Activated T-helper 17 cell treated with anti-CD3 and anti-CD28 coated beads, Interleukin-2, amount 50 U/mL, for 72 hours (primary cell): ENCODE measurements around the gene METRNL. TPM values are rescaled to one million over a fixed set of nuclear protein-coding genes. Genes with fewer than 3 reads are reported as not detected.

Experiments
- ATAC-seq: fragments of 150-1000 bp; cut with Tn5 transposase; replicated peaks from 2 replicates; pipeline ENCODE4 v1.10.0; 2021; ENCODE audit warnings: mild to moderate bottlenecking, moderate library complexity
- H3K27ac Mint-ChIP-seq: one replicate; pipeline ENCODE4 v1.8.0; 2022; ENCODE audit warnings: mixed read lengths
- H3K27me3 Mint-ChIP-seq: one replicate; pipeline ENCODE4 v1.8.0; 2022; ENCODE audit warnings: mixed read lengths
- H3K36me3 Mint-ChIP-seq: one replicate; pipeline ENCODE4 v1.8.0; 2022; ENCODE audit warnings: low read depth, mild to moderate bottlenecking, mixed read lengths
- H3K4me1 Mint-ChIP-seq: one replicate; pipeline ENCODE4 v1.8.0; 2022; ENCODE audit warnings: mixed read lengths
- H3K4me3 Mint-ChIP-seq: one replicate; pipeline ENCODE4 v1.8.0; 2022; ENCODE audit warnings: mild to moderate bottlenecking, mixed read lengths
- H3K9me3 Mint-ChIP-seq: one replicate; pipeline ENCODE4 v1.8.0; 2022; ENCODE audit warnings: mixed read lengths
- total RNA-seq, 2 donors: library from RNA; stranded (reverse); gene quantifications; one replicate each; pipeline ENCODE4 v1.2.3, GENCODE V29; 2022

METRNL gene
- total RNA-seq, 2 donors from 2014 or later: 21.9 to 43.4 TPM

DNA sequence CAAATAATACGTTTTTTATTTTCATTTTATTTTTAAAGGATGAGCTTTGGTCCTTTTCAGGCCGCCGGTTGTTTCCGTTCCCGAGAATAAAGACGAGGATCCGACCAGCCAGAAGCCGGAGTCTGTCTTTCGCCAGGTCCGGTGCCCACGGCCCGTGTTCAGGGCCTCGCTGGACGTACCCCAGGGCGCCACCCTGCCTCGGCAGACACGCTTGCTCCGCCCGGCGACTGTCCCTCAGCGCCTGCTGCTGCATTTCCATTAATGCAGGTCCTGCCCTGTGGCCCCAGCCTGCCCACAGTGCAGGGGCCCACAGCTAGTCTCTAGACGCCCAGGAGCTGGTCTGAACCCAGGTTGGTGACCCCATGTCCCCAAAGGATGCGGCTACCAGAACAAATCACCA is 15.6 kb downstream of the METRNL start:
- H3K9me3 Mint-ChIP-seq: no peaks in the 10 kb centered on the region
- no peak overlapping the region for H3K4me3 Mint-ChIP-seq
- no peaks in the 10 kb centered on the region for H3K4me1 Mint-ChIP-seq
- no peak for ATAC-seq
- peaks cover 37% of the 10 kb centered on the region for H3K36me3 Mint-ChIP-seq
- no peak overlapping the region for H3K27ac Mint-ChIP-seq
- H3K27me3 Mint-ChIP-seq: no peaks in the 10 kb centered on the region

DNA sequence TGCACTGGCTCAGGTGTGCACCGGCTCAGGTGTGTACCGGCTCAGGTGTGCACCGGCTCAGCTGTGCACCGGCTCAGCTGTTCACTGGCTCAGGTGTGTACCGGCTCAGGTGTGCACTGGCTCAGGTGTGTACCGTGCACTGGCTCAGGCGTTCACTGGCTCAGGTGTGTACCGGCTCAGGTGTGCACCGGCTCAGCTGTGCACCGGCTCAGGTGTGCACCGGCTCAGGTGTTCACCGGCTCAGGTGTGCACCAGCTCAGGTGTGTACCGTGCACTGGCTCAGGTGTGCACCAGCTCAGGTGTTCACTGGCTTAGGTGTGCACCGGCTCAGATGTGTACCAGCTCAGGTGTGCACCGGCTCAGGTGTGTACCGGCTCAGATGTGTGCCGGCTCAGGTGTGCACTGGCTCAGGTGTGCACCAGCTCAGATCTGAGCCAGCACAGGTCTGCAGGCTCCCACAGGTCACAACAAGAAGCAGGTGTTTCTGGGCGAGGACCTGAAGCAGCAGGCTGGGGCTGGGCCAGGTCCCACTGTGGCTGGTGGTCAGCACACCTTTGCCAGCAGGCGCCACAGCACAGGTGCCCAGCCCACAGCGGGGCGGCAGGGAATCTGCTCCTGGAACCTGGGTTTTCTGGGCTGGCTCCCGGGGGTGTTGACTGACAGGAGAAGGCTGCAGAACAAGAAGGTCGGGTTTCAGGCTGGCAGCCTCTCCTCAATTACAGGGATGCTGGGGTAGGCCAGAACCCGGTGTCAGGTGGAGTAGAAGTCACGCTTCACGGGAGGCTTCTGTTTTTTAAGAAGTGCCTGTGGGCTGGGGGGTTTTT is 17.2 kb downstream of the METRNL start:
- Mint-ChIP-seq H3K4me3 (no peak overlapping the region), H3K27ac (no peak overlapping the region), H3K27me3 (no peaks in the 10 kb centered on the region), H3K9me3 (no peaks in the 10 kb centered on the region), H3K36me3 (peaks cover 35% of the 10 kb centered on the region), H3K4me1 (no peaks in the 10 kb centered on the region)
- no peak for ATAC-seq

DNA sequence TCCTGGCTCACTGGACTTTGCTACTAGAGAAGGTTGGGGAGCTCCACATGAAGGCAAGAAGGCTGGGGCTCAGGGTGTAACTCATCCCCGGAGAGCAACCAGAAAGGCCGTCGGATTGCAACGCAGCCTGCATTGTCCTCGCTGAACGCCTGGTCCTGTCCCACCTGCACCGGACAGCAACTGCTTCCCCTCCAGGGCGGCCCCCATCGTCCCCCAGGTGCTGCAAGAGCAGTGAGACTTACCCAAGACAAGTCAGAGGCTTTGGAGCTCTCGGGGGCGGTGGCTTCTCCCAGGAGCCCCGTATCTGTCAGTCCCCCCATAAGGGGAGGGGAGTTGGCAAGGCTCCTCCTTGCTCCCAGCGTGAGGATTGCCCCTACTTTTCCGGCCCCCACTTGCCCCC is 18.4 kb downstream of the METRNL start:
- Mint-ChIP-seq H3K4me3 (no peak overlapping the region), H3K4me1 (no peaks in the 10 kb centered on the region), H3K36me3 (peaks cover 29% of the 10 kb centered on the region), H3K27ac (no peak overlapping the region), H3K9me3 (no peaks in the 10 kb centered on the region), H3K27me3 (no peaks in the 10 kb centered on the region)
- ATAC-seq: peak; percentile 9

- H3K9me3 Mint-ChIP-seq: no peaks in the 10 kb centered on the region
- no peak overlapping the region for H3K27ac Mint-ChIP-seq
- peak; percentile 8 for ATAC-seq
- H3K27me3 Mint-ChIP-seq: no peaks in the 10 kb centered on the region
- H3K4me1 Mint-ChIP-seq: no peaks in the 10 kb centered on the region
- peaks cover 28% of the 10 kb centered on the region for H3K36me3 Mint-ChIP-seq
- H3K4me3 Mint-ChIP-seq: no peak overlapping the region
Measured at GRCh38 chr17:83098241-83099085, 19.1 kb downstream of the METRNL start.

- Mint-ChIP-seq H3K9me3 (no peaks in the 10 kb centered on the region), H3K4me3 (no peak overlapping the region), H3K27ac (no peak overlapping the region), H3K36me3 (peaks cover 22% of the 10 kb centered on the region), H3K4me1 (no peaks in the 10 kb centered on the region), H3K27me3 (no peaks in the 10 kb centered on the region)
- no peak for ATAC-seq
Measured at GRCh38 chr17:83099086-83099555, 19.7 kb downstream of the METRNL start.

GRCh38 chr17:83099570-83100181 is 20.3 kb downstream of the METRNL start:
- peak; percentile 13 for ATAC-seq
- Mint-ChIP-seq H3K27ac (no peak overlapping the region), H3K27me3 (no peaks in the 10 kb centered on the region), H3K4me3 (no peak overlapping the region), H3K4me1 (no peaks in the 10 kb centered on the region), H3K9me3 (no peaks in the 10 kb centered on the region), H3K36me3 (peaks cover 16% of the 10 kb centered on the region)

DNA sequence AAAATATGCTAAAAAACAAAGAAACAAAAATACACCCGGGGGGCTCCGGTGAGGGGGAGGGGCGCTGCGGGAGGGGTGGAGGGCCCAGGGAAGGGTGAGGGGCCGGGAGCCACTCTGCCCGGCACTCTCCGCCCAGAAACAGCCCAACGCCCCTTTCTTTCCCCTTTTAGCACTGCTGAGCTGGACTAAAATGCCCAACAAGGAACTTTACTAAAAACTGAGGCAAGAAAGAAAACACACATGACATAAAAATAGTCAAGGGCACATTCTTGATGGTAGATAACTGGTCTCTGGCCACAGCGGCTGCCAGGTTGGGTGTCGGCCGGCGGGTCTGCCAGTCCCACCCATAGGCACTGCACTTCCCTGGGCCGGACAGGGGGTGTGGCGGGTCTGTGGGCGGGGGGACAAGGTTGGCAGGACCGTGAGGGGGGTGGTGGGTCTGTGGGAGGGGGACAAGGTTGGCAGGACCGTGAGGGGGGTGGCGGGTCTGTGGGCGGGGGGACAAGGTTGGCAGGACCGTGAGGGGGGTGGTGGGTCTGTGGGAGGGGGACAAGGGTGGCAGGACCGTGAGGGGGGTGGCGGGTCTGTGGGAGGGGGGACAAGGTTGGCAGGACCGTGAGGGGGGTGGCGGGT is 20.9 kb downstream of the METRNL start:
- no peak for ATAC-seq
- Mint-ChIP-seq H3K4me1 (no peaks in the 10 kb centered on the region), H3K9me3 (no peaks in the 10 kb centered on the region), H3K27ac (no peak overlapping the region), H3K4me3 (no peak overlapping the region), H3K36me3 (peaks cover 12% of the 10 kb centered on the region), H3K27me3 (no peaks in the 10 kb centered on the region)

DNA sequence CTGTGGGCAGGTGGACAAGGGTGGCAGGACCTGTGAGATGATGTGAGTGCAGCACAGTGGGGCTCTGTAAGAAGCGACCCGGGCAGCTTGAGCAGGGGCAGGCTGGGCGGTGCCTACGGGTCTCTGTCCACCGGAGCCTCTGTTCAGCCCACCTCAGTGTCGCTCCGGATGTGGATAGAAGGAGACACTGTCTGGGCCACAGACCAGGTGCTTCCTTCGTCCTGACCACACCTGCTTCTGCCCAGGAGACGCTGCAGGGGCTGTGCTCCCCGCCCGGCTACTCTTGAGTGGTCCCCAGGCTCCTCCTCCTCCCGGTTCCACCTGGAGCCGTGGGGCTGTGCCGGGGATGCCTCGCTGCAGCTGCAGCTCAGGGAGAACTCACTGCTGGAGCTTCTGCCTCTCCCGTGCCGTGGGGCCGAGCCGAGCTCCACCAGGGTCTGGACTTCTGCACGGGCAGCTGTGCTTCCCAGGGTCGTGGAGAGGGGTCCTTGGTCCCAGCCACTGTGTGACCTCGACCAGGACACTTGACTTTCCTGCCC is 21.5 kb downstream of the METRNL start:
- Mint-ChIP-seq H3K27me3 (no peaks in the 10 kb centered on the region), H3K27ac (no peak overlapping the region), H3K4me1 (no peaks in the 10 kb centered on the region), H3K4me3 (no peak overlapping the region), H3K9me3 (no peaks in the 10 kb centered on the region), H3K36me3 (peaks cover 6% of the 10 kb centered on the region)
- no peak for ATAC-seq

DNA sequence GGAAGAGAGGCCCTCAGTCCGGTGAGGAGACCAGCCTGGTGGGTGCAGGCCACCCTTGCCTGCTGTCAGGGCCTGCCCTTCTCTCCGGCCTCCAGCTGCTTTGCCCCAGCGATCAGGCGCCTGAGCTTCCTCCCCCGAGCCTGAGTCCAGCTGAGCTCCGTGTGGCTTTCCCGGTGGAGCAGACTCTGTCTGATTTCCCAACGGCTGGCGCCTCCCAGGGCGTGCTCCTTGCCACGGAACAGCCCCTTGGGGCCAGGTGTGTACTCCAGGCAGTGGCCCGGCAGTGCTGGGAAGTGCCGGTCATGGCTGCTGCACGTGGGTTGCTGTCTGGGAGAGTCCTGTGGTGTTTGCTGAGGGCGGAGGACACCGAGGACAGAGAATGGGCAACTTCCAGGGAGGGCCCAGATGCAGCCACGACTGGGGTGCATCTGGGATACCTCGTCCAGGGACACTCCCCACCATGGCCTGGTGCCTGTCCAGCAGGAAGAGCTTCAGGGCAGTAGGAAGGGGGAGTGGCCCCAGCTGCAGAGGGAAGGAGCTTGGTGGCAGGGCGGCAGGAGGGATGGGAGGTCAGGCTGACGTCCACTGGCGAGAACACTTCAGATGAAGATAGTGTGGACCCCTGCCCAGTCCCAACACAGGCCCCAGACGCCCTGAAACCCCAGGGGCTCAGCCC is 22.5 kb downstream of the METRNL start:
- no peak for ATAC-seq
- no peak overlapping the region for H3K4me3 Mint-ChIP-seq
- H3K27ac Mint-ChIP-seq: no peak overlapping the region
- no peaks in the 10 kb centered on the region for H3K4me1 Mint-ChIP-seq
- H3K27me3 Mint-ChIP-seq: no peaks in the 10 kb centered on the region
- H3K36me3 Mint-ChIP-seq: peaks cover 3% of the 10 kb centered on the region
- no peaks in the 10 kb centered on the region for H3K9me3 Mint-ChIP-seq

GRCh38 chr17:83103200-83103942 is 24.0 kb downstream of the METRNL start:
- ATAC-seq: no peak

DNA sequence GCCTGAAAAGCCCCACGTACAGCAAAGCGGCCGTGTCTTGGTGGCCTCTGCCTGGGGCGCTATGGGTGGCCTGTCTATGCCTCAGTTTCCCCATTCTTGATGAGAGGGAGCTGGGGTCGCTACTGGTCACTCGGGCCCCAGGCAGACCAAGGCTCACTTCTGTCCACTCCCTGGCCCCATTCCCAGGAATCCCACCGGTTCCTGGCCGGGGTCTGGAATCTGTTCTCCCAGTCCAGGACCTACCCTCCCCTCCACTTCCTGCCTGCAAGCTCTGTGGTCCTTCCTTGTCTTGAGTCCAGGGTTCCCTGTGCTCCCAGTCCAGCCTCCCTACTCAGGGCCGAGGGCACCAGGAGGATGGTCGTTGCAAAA is 24.5 kb downstream of the METRNL start:
- Mint-ChIP-seq H3K27me3 (peaks cover 2% of the 10 kb centered on the region), H3K36me3 (no peaks in the 10 kb centered on the region), H3K4me3 (no peak overlapping the region), H3K9me3 (no peaks in the 10 kb centered on the region), H3K27ac (no peak overlapping the region), H3K4me1 (no peaks in the 10 kb centered on the region)
- no peak for ATAC-seq

More at GRCh38 chr17:83103200-83103942, 24.0 kb downstream of the METRNL start:
- no peak overlapping the region for H3K27ac Mint-ChIP-seq
- H3K27me3 Mint-ChIP-seq: no peaks in the 10 kb centered on the region
- no peak overlapping the region for H3K4me3 Mint-ChIP-seq
- H3K9me3 Mint-ChIP-seq: no peaks in the 10 kb centered on the region
- H3K36me3 Mint-ChIP-seq: no peaks in the 10 kb centered on the region
- no peaks in the 10 kb centered on the region for H3K4me1 Mint-ChIP-seq

GRCh38 chr17:83104577-83105505 is 25.4 kb downstream of the METRNL start:
- no peaks in the 10 kb centered on the region for H3K9me3 Mint-ChIP-seq
- no peak overlapping the region for H3K4me3 Mint-ChIP-seq
- H3K4me1 Mint-ChIP-seq: no peaks in the 10 kb centered on the region
- no peak for ATAC-seq
- no peaks in the 10 kb centered on the region for H3K36me3 Mint-ChIP-seq
- peaks cover 3% of the 10 kb centered on the region for H3K27me3 Mint-ChIP-seq
- no peak overlapping the region for H3K27ac Mint-ChIP-seq
